BLaER1 treated with 17β-estradiol and CSF1 and Interleukin-3, amounts not matched to agents 10 nM and 100 nM (cell line): Measurements from ENCODE around the gene OR5B12.
"Not testable (repeated sequence)": the region's sequence is repeated elsewhere in the genome, so short reads cannot be mapped to it uniquely, and the experiment has no call there.

ENCODE experiments used
- H3K27ac ChIP-seq, 11 experiments: shearing (Covaris generic); formaldehyde crosslinking; 2 replicates each; pipeline ENCODE4 v1.8.1; 2022
- H3K27me3 ChIP-seq, 11 experiments: shearing (Covaris generic); formaldehyde crosslinking; 2 replicates each; pipeline ENCODE4 v1.8.1; 2022
- H3K36me3 ChIP-seq, 11 experiments: shearing (Covaris generic); formaldehyde crosslinking; 2 replicates each; pipeline ENCODE4 v1.8.1; 2022
- H3K4me1 ChIP-seq, 10 experiments: shearing (Covaris generic); formaldehyde crosslinking; 2 replicates each; pipeline ENCODE4 v1.8.1; 2022
- H3K4me2 ChIP-seq, 11 experiments: shearing (Covaris generic); formaldehyde crosslinking; 2 replicates each; pipeline ENCODE4 v1.8.1; 2022
- H3K4me3 ChIP-seq, 10 experiments: shearing (Covaris generic); formaldehyde crosslinking; 2 replicates each; pipeline ENCODE4 v1.8.1; 2022
- H3K9ac ChIP-seq, 11 experiments: shearing (Covaris generic); formaldehyde crosslinking; 2 replicates each; pipeline ENCODE4 v1.8.1; 2022
- H3K9me3 ChIP-seq, 11 experiments: shearing (Covaris generic); formaldehyde crosslinking; replicated peaks in 1 of 11; 2 replicates each; pipeline ENCODE4 v1.8.1; 2022
- H4K20me1 ChIP-seq, 11 experiments: shearing (Covaris generic); formaldehyde crosslinking; 2 replicates each; pipeline ENCODE4 v1.8.1; 2022
- Cebpa-rat ChIP-seq, 11 experiments: shearing (Covaris generic); IDR thresholded peaks; 2 replicates each; pipeline ENCODE4 v1.8.1; 2022

OR5B12 gene

DNA sequence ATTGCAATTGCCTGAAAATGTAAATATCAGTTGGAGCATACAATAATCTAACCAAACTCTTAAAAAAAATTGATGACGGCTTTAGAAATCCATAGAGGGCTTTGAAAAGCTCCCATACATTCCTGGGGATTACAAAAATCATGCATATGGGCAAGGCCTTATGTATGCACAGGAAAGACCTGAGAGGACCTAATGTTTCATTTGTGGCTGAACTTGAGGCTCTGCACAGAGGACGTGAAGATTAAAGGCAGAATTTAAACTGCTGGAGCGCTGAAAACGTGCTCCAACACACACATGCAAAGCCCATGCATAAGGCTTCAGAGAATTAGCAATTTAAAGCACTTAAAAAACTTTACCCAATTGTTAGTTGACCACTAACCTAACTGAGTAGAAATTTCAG, 3.5 kb downstream of the OR5B12 start:
- H3K36me3 ChIP-seq, result no peaks in the 10 kb centered on the region
- H3K27me3 ChIP-seq, result no peaks in the 10 kb centered on the region
- no peak overlapping the region for H3K4me2 ChIP-seq
- H3K4me1 ChIP-seq, result no peaks in the 10 kb centered on the region
- no peak overlapping the region for H3K9ac ChIP-seq
- H3K9me3 ChIP-seq, result no peaks in the 10 kb centered on the region
- TF ChIP-seq Cebpa-rat (IDR thresholded peaks at IDR 0.05), result no peak
- H3K4me3 ChIP-seq, result no peak overlapping the region
- H4K20me1 ChIP-seq, result no peaks in the 10 kb centered on the region
- H3K27ac ChIP-seq, result no peak overlapping the region

DNA sequence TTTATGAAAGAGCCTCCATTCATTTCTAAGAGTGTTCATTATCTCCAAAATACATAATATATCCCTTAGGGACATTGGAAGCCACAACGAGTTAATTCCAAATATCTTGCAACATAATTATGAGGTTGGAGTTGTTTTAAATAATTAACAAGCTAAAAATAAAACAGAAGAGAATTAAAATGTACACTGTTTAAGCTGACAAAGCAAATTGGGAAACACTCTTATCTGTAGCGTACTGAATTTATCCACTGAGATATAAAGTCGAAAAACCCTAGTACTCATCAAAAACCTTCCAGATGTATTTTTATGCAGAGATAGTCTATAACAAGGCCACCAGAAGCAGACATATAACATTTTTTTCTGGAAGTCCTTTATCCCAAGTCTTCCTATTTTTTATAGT, 7.8 kb downstream of the OR5B12 start:
- H3K27me3 ChIP-seq, result no peaks in the 10 kb centered on the region
- H3K4me2 ChIP-seq, result no peak overlapping the region
- no peaks in the 10 kb centered on the region for H3K4me1 ChIP-seq
- H3K9me3 ChIP-seq, result no peaks in the 10 kb centered on the region
- H4K20me1 ChIP-seq, result no peaks in the 10 kb centered on the region
- H3K36me3 ChIP-seq, result no peaks in the 10 kb centered on the region
- H3K9ac ChIP-seq, result no peak overlapping the region
- no peak overlapping the region for H3K27ac ChIP-seq
- TF ChIP-seq Cebpa-rat (IDR thresholded peaks at IDR 0.05), result no peak
- no peak overlapping the region for H3K4me3 ChIP-seq

DNA sequence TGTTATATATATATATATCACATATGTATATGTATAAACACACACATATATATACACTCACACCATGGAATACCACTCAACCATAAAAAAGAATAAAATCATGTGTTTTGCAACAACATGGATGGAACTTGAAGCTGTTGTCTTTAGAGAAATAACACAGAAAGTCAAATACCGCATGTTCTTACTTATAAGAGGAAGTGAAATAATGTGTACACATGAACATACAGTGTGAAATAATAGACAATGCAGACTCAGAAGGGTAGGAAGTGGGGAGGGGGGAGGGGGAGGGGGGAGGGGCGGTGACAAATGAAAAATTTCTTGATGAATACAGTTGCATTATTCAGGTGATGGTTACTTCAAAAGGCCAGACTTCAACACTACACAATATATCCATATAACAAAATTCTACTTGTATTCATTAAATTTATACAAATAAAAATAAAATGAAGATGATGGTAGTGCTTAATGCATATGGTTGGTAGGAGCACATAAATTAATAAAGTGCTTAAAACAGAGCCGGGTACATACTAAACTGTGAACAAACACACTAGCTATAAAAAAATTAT, 8.3 kb downstream of the OR5B12 start:
- H3K9ac ChIP-seq, result no peak overlapping the region
- H4K20me1 ChIP-seq, result no peaks in the 10 kb centered on the region
- H3K4me2 ChIP-seq, result no peak overlapping the region
- H3K36me3 ChIP-seq, result no peaks in the 10 kb centered on the region
- no peak for TF ChIP-seq Cebpa-rat (IDR thresholded peaks at IDR 0.05)
- H3K9me3 ChIP-seq, result no peaks in the 10 kb centered on the region
- H3K4me1 ChIP-seq, result no peaks in the 10 kb centered on the region
- no peak overlapping the region for H3K27ac ChIP-seq
- H3K4me3 ChIP-seq, result no peak overlapping the region
- H3K27me3 ChIP-seq, result no peaks in the 10 kb centered on the region

DNA sequence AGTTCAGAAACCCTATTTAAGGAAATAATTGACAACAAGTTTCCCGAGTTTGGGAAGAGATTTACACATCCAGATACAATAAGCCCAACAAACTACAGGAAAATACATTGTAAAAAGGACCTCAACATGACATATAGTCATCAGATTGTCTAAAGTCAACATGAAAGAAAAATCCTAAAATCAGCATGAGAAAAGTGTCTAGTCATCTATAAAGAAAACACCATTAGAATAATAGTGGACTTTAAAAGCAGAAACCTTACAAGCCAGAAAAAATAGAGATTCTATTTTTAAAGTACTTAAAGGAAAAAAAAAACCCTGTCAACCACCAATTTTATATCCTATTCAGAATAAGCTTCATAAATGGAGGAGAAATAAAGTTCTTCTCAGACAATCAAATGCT, 12.8 kb downstream of the OR5B12 start:
- no peak overlapping the region for H3K27ac ChIP-seq
- no peak for TF ChIP-seq Cebpa-rat (IDR thresholded peaks at IDR 0.05)
- no peaks in the 10 kb centered on the region for H3K36me3 ChIP-seq
- H3K9me3 ChIP-seq, result no peaks in the 10 kb centered on the region; a peak in 2 of 22 replicates
- no peaks in the 10 kb centered on the region for H3K27me3 ChIP-seq
- no peaks in the 10 kb centered on the region for H3K4me1 ChIP-seq
- H4K20me1 ChIP-seq, result no peaks in the 10 kb centered on the region
- H3K4me2 ChIP-seq, result no peak overlapping the region
- no peak overlapping the region for H3K4me3 ChIP-seq
- H3K9ac ChIP-seq, result no peak overlapping the region

DNA sequence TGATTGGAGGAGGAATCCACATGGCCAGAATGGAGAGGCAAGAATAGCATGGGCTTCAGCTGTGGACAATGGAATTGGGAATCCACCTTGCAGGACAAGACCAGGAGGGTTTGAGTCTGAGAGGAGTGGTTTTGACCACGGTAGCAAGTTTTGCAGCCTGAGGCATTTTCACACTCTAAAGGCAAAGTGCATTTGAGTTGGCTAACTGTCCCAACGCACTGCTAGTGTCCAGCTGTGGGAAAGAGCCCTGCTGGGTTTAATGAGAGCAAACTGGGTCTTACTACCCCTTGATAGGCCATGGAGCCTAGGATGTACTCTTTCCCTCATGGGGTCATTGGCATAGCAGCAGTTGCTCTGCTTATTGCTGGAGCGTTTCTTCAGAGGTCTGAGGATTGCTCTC, 14.0 kb downstream of the OR5B12 start, which contains the start of gene OR5B2:
Gene OR5B2, minus strand, starts transcription at position 101 of the 400 bp plus-strand sequence. CDS start 4,860 bp downstream, outside the sequence.
- TF ChIP-seq Cebpa-rat (IDR thresholded peaks at IDR 0.05), result no peak
- H3K9ac ChIP-seq, result no peak within 1 kb of the TSS
- no peak within 1 kb of the TSS for H3K4me3 ChIP-seq
- no peaks in the 10 kb centered on the region for H3K27me3 ChIP-seq
- no peak within 1 kb of the TSS for H3K4me2 ChIP-seq
- no peak within 1 kb of the TSS for H3K27ac ChIP-seq
- no peaks in the 10 kb centered on the region for H4K20me1 ChIP-seq
- no peaks in the 10 kb centered on the region; a peak in 2 of 22 replicates for H3K9me3 ChIP-seq
- no peaks in the 10 kb centered on the region for H3K36me3 ChIP-seq
- no peaks in the 10 kb centered on the region for H3K4me1 ChIP-seq

DNA sequence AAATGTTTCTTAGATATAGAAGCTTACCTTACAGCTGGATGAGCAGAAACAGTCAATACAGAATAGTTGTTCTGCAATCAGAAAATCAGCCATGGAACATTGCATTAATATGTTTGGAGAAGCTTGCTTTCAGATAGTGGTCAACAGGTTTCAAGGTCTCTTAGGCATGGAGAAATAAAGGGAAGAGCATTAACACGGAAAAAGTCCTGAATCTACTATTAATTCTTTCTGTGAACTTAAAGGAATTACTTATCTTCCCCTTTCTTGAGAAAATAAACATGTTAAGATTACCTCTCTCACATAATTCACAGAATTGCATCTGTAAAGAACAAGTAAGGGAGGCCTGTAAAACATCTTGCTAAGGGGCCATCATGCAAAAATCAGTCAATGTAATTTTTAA, 35.3 kb downstream of the OR5B12 start, which contains the start of gene OR5B3:
Gene OR5B3, minus strand, starts transcription at position 101 of the 400 bp plus-strand sequence. CDS start 3,465 bp downstream, outside the sequence.
- H3K4me1 ChIP-seq, result no peaks in the 10 kb centered on the region
- no peaks in the 10 kb centered on the region for H4K20me1 ChIP-seq
- peaks cover 17 to 39% (median 23%) of the 10 kb centered on the region in 11 experiments for H3K9me3 ChIP-seq
- no peak within 1 kb of the TSS for H3K4me3 ChIP-seq
- H3K36me3 ChIP-seq, result no peaks in the 10 kb centered on the region
- TF ChIP-seq Cebpa-rat (IDR thresholded peaks at IDR 0.05), result no peak
- no peak within 1 kb of the TSS for H3K27ac ChIP-seq
- no peak within 1 kb of the TSS for H3K4me2 ChIP-seq
- no peak within 1 kb of the TSS for H3K9ac ChIP-seq
- no peaks in the 10 kb centered on the region for H3K27me3 ChIP-seq

DNA sequence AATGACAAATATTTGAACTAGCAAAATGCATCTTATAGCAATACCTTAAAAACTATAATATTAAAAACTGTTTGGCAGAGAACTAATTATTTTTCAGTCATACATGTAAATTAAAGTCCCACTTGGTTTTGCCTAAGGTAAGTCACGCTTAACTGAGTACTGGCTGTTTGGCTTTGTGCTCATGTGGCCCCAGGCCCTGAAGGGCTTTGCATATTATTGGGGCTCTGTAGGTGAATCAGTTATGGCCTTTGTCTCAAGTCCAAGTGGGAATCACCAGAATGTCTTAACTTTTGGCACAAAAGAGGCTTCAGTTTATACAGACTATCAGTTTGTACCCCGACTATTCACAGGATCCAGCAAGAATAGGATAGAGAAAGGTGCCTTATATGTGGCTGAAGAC, 42.4 kb downstream of the OR5B12 start:
- H3K27ac ChIP-seq, H3K4me3 ChIP-seq, H3K4me1 ChIP-seq, H3K36me3 ChIP-seq, H4K20me1 ChIP-seq, H3K27me3 ChIP-seq, H3K9ac ChIP-seq, H3K4me2 ChIP-seq: not testable (repeated sequence)
- H3K9me3 ChIP-seq, result peaks cover 9 to 20% (median 11%) of the 10 kb centered on the region in 11 experiments

DNA sequence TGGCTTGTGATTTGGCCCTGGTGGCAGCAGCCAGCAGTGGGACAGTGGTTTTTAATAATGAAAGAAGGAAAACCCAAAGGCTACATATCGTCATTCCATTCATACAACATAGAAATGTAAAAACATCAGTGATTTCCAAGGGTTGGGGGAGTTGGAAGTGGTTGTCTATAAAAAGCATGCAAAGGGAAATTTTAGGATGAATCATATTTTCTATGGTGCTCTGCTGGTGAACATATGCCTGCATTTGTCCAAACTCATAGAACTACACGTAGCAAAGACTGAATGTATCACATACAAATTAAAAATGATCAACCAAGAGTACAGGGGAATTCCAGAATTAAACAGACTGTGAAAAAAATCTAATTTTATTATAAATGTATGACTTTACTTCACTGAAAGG, 46.5 kb downstream of the OR5B12 start:
- H3K4me1 ChIP-seq, result no peaks in the 10 kb centered on the region
- no peaks in the 10 kb centered on the region for H3K36me3 ChIP-seq
- H3K27me3 ChIP-seq, result no peaks in the 10 kb centered on the region
- H3K9ac ChIP-seq, result no peak overlapping the region
- TF ChIP-seq Cebpa-rat (IDR thresholded peaks at IDR 0.05), result no peak
- no peak overlapping the region for H3K27ac ChIP-seq
- H4K20me1 ChIP-seq, result no peaks in the 10 kb centered on the region
- no peak overlapping the region for H3K4me2 ChIP-seq
- peaks cover 13 to 24% (median 18%) of the 10 kb centered on the region in 11 experiments for H3K9me3 ChIP-seq
- H3K4me3 ChIP-seq, result no peak overlapping the region

DNA sequence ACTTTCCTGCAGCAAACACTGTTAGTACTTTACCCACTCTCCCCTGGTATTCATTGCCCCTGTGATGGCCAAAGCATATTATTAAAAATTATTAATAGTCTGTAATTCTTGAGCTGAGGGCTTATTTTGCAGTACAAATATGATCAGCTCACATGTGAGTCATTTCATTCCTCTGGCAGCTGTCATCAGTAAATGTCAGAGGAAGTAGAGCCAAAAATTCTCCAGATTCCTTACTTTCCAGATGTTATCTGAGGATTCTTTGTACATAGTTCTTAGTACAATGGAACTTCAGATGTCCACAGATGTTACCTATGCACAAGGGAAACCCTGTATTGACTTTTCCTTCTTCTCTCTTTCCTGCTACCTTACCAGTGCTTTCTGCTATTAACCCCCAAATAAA, 47.8 kb downstream of the OR5B12 start:
- H3K4me3 ChIP-seq, result no peak overlapping the region
- no peak for TF ChIP-seq Cebpa-rat (IDR thresholded peaks at IDR 0.05)
- H3K4me1 ChIP-seq, result no peaks in the 10 kb centered on the region
- H3K4me2 ChIP-seq, result no peak overlapping the region
- no peak overlapping the region for H3K9ac ChIP-seq
- H3K27me3 ChIP-seq, result no peaks in the 10 kb centered on the region
- H4K20me1 ChIP-seq, result no peaks in the 10 kb centered on the region
- H3K9me3 ChIP-seq, result peaks cover 13 to 24% (median 18%) of the 10 kb centered on the region in 11 experiments
- no peaks in the 10 kb centered on the region for H3K36me3 ChIP-seq
- H3K27ac ChIP-seq, result no peak overlapping the region

DNA sequence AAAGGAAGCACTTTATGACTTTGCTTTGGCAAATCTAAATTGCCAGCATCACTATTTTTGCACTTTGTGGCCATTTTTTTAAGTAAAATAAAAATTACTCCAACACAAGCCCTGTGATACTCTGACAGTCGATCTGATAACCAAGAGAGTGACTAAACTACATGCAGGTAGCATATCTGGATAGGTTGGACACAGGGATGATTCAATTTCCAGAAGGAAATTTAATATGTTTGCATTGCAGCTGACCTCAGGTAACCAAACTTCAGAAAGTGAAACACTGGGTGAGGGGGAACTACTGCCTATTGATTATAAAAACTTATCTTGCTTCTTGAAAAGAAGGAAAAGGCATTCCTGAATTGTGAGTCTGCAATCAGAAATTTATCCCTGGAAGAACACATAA, 49.3 kb downstream of the OR5B12 start:
- H3K27ac ChIP-seq, result no peak overlapping the region
- no peaks in the 10 kb centered on the region for H3K4me1 ChIP-seq
- H3K4me3 ChIP-seq, result no peak overlapping the region
- H3K4me2 ChIP-seq, result no peak overlapping the region
- H3K9ac ChIP-seq, result no peak overlapping the region
- no peak for TF ChIP-seq Cebpa-rat (IDR thresholded peaks at IDR 0.05)
- H4K20me1 ChIP-seq, result no peaks in the 10 kb centered on the region
- H3K27me3 ChIP-seq, result no peaks in the 10 kb centered on the region
- no peaks in the 10 kb centered on the region for H3K36me3 ChIP-seq
- peaks cover 13 to 24% (median 18%) of the 10 kb centered on the region in 11 experiments for H3K9me3 ChIP-seq
